Prostate gland (tissue), 2 donors: Measurements from ENCODE around the gene FHIT.

Source experiments
- POLR2A ChIP-seq: fragments of 450-650 bp; IDR thresholded peaks from one replicate; pipeline ENCODE4 v1.6.1; 2016; ENCODE audit warnings: antibody characterized with exemption, mild to moderate bottlenecking
- POLR2AphosphoS5 ChIP-seq: sonication (generic); formaldehyde crosslinking; IDR thresholded peaks from one replicate; pipeline ENCODE4 v1.6.1; 2017; ENCODE audit warnings: antibody characterized with exemption
- TF ChIP-seq, protein P1 (sequence below), 4 experiments: fragments of 200-600 bp in 2 of 4; fragments of 450-650 bp in 2 of 4; sonication (generic) in 2 of 4; IDR thresholded peaks; 1 replicate in 3 of 4; 2 replicates in 1 of 4; pipeline ENCODE4 v1.5.1; 2016 to 2019; ENCODE audit warnings: antibody characterized with exemption in 4 of 4, mild to moderate bottlenecking in 2 of 4, moderate library complexity in 2 of 4

DNA sequence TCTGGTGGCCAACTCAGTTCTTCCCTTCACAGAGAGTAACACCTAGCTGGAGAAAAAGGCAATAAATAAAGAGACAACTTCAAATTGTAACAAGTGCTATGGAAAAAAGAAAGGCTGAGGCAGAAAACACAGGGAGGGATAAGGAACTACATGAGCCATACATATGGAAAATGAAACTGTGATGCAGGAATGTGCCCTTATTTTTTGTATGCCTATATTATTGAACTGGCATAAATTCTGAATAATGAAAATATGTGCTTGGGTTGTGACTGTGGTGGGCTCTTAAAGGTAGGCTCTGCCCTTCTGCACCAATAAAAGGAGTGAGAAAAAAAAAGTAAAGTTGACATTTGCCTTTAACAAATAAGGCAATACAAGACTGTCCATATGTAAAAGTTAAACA is 19.6 kb downstream of the FHIT start:
- TF ChIP-seq POLR2A (no peak), POLR2AphosphoS5 (no peak)
- TF ChIP-seq, protein P1, sequence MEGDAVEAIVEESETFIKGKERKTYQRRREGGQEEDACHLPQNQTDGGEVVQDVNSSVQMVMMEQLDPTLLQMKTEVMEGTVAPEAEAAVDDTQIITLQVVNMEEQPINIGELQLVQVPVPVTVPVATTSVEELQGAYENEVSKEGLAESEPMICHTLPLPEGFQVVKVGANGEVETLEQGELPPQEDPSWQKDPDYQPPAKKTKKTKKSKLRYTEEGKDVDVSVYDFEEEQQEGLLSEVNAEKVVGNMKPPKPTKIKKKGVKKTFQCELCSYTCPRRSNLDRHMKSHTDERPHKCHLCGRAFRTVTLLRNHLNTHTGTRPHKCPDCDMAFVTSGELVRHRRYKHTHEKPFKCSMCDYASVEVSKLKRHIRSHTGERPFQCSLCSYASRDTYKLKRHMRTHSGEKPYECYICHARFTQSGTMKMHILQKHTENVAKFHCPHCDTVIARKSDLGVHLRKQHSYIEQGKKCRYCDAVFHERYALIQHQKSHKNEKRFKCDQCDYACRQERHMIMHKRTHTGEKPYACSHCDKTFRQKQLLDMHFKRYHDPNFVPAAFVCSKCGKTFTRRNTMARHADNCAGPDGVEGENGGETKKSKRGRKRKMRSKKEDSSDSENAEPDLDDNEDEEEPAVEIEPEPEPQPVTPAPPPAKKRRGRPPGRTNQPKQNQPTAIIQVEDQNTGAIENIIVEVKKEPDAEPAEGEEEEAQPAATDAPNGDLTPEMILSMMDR (IDR thresholded peaks at IDR 0.05), result no peak
